ENCODE data around the gene LINC00632.
A peak's percentile ranks its signal among the peaks of the same experiment; 100 is the strongest.

LINC00632 gene

GRCh38 chrX:140776320-140776719 is 66.8 kb downstream of the LINC00632 start:
- no peak for DNase-seq (ENCODE audit: low read depth)
- no peak overlapping the region for H3K4me3 ChIP-seq (replicated peaks; ENCODE audit: low read depth, low read length)
- no peak for TF ChIP-seq CTCF (IDR thresholded peaks at IDR 0.05; ENCODE audit: low read length, missing control alignments)

- no peak overlapping the region for H3K4me3 ChIP-seq (replicated peaks; ENCODE audit: low read depth, low read length)
- no peak for DNase-seq (ENCODE audit: low read depth)
- no peak for TF ChIP-seq CTCF (IDR thresholded peaks at IDR 0.05; ENCODE audit: low read length, missing control alignments)
These were observed 85.1 kb downstream of the LINC00632 start for GRCh38 chrX:140794642-140795041.

- H3K4me3 ChIP-seq (replicated peaks; ENCODE audit: low read depth, low read length): no peak overlapping the region
- no peak for TF ChIP-seq CTCF (IDR thresholded peaks at IDR 0.05; ENCODE audit: low read length, missing control alignments)
- no peak for DNase-seq (ENCODE audit: low read depth)
These were observed 89.7 kb downstream of the LINC00632 start for GRCh38 chrX:140799216-140799615.

- no peak for TF ChIP-seq CTCF (IDR thresholded peaks at IDR 0.05; ENCODE audit: low read length, missing control alignments)
- no peak for DNase-seq (ENCODE audit: low read depth)
- no peak overlapping the region for H3K4me3 ChIP-seq (replicated peaks; ENCODE audit: low read depth, low read length)
These were observed 94.7 kb downstream of the LINC00632 start for GRCh38 chrX:140804292-140804691.

GRCh38 chrX:140815868-140816267 is 106.3 kb downstream of the LINC00632 start:
- no peak for TF ChIP-seq CTCF (IDR thresholded peaks at IDR 0.05; ENCODE audit: low read length, missing control alignments)
- H3K4me3 ChIP-seq (replicated peaks; ENCODE audit: low read depth, low read length): no peak overlapping the region
- DNase-seq (ENCODE audit: low read depth): peak; percentile 48

- peak; percentile 55 for TF ChIP-seq CTCF (IDR thresholded peaks at IDR 0.05; ENCODE audit: low read length, missing control alignments)
- peak; percentile 47 for DNase-seq (ENCODE audit: low read depth)
These were observed 108.4 kb downstream of the LINC00632 start for GRCh38 chrX:140817943-140818342.

GRCh38 chrX:140821280-140821679 is 111.7 kb downstream of the LINC00632 start:
- no peak for DNase-seq (ENCODE audit: low read depth)
- no peak for TF ChIP-seq CTCF (IDR thresholded peaks at IDR 0.05; ENCODE audit: low read length, missing control alignments)
- no peak overlapping the region for H3K4me3 ChIP-seq (replicated peaks; ENCODE audit: low read depth, low read length)

More at GRCh38 chrX:140817943-140818342, 108.4 kb downstream of the LINC00632 start:
- no peak overlapping the region for H3K4me3 ChIP-seq (replicated peaks; ENCODE audit: low read depth, low read length)

All from fibroblast of pulmonary artery (primary cell).